OCI-LY7 (cell line): Measurements from ENCODE around the gene CXCL1.

ENCODE experiments used
- EZH2phosphoT487 ChIP-seq: fragments of 200-600 bp; sonication (generic); IDR thresholded peaks from 2 replicates; pipeline ENCODE4 v1.6.1; 2018; ENCODE audit warnings: low read depth, borderline replicate concordance, mild to moderate bottlenecking, mixed run types, antibody characterized with exemption, low read length, moderate library complexity, mixed read lengths
- TF ChIP-seq, protein P1 (sequence below): fragments of 200-600 bp; sonication (generic); conservative IDR thresholded peaks from 2 replicates; pipeline ENCODE4 v1.5.1; 2014; ENCODE audit warnings: mild to moderate bottlenecking, antibody characterized with exemption, low read length, moderate library complexity, mixed read lengths

DNA sequence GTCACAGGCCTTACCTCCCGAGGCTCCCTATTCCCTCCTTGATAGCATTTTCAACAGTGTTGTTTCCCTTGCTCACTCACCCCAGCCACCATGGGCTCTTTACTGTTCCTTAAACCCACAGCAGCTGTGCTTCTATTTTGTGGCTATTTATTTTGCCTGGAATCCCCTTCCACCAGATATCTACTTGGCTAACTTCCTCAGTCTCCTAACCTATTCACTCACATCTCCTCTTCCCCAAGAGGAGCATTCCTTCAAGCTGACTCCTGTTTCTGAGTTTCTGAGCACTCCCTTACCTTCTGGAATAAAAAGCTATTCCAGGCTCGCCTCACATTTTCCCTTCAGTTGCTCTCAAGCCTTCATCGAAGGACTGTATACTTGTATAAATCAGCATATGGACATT, 50.5 kb downstream of the CXCL1 start:
- TF ChIP-seq, protein P1, sequence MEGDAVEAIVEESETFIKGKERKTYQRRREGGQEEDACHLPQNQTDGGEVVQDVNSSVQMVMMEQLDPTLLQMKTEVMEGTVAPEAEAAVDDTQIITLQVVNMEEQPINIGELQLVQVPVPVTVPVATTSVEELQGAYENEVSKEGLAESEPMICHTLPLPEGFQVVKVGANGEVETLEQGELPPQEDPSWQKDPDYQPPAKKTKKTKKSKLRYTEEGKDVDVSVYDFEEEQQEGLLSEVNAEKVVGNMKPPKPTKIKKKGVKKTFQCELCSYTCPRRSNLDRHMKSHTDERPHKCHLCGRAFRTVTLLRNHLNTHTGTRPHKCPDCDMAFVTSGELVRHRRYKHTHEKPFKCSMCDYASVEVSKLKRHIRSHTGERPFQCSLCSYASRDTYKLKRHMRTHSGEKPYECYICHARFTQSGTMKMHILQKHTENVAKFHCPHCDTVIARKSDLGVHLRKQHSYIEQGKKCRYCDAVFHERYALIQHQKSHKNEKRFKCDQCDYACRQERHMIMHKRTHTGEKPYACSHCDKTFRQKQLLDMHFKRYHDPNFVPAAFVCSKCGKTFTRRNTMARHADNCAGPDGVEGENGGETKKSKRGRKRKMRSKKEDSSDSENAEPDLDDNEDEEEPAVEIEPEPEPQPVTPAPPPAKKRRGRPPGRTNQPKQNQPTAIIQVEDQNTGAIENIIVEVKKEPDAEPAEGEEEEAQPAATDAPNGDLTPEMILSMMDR: no peak
- no peak for TF ChIP-seq EZH2phosphoT487
